OCI-LY7 (cell line): ENCODE measurements around the gene NME2. TPM values are rescaled to one million over a fixed set of nuclear protein-coding genes. Genes with fewer than 3 reads are reported as not detected.
A peak's percentile ranks its signal among the peaks of the same experiment; 100 is the strongest.

Source experiments
- BruUV-seq: library from RNA; stranded (reverse); fragments of 400-500 nt; replicated peaks from 2 replicates; lab custom pipeline; 2021; lab: Mats Ljungman, UMichigan
- CTCF ChIA-PET: fragments of 300-600 bp; sonication (Branson Sonifier 250); formaldehyde crosslinking; loops from one replicate; lab custom pipeline; 2022; ENCODE audit warnings: antibody characterized with exemption; ENCODE audit not compliant: unreplicated experiment; lab: Charles Lee
- POLR2A ChIA-PET: fragments of 300-600 bp; sonication (Branson Sonifier 250); formaldehyde crosslinking; loops from one replicate; lab custom pipeline; 2022; ENCODE audit warnings: antibody characterized with exemption; lab: Charles Lee
- DNase-seq: peaks from one replicate; pipeline ENCODE4 v3.0.0-alpha.2; 2015; ENCODE audit warnings: low spot score
- H2AFZ ChIP-seq: fragments of 200-600 bp; sonication (generic), shearing (Covaris generic); 2 replicates; pipeline ENCODE4 v1.6.1; 2014; ENCODE audit warnings: mild to moderate bottlenecking, antibody characterized with exemption, low read length, moderate library complexity
- H3K27ac ChIP-seq: fragments of 200-600 bp; sonication (generic); 2 replicates; pipeline ENCODE4 v1.5.1; 2014; ENCODE audit warnings: mixed run types, low read depth, mild to moderate bottlenecking, moderate library complexity, low read length, inconsistent platforms; ENCODE audit not compliant: poor library complexity, severe bottlenecking
- H3K36me3 ChIP-seq: fragments of 200-600 bp; sonication (generic); 2 replicates; pipeline ENCODE4 v1.6.1; 2014; ENCODE audit warnings: mild to moderate bottlenecking, antibody characterized with exemption, low read length, moderate library complexity, mixed read lengths; ENCODE audit not compliant: insufficient read depth
- H3K4me1 ChIP-seq: fragments of 200-600 bp; sonication (generic); 2 replicates; pipeline ENCODE4 v1.5.1; 2014; ENCODE audit warnings: mild to moderate bottlenecking, low read length; ENCODE audit not compliant: insufficient read depth, poor library complexity, severe bottlenecking
- H3K4me2 ChIP-seq: fragments of 200-600 bp; sonication (generic); 2 replicates; pipeline ENCODE4 v1.6.1; 2014; ENCODE audit warnings: mild to moderate bottlenecking, low read length
- H3K4me3 ChIP-seq: fragments of 200-600 bp; sonication (generic); 2 replicates; pipeline ENCODE4 v1.5.1; 2014; ENCODE audit warnings: mild to moderate bottlenecking, low read depth, low read length; ENCODE audit not compliant: poor library complexity, severe bottlenecking
- H3K79me2 ChIP-seq: fragments of 200-600 bp; sonication (generic); 2 replicates; pipeline ENCODE4 v1.6.1; 2016; ENCODE audit warnings: low read depth, mild to moderate bottlenecking, low read length, moderate library complexity, mixed read lengths; ENCODE audit not compliant: insufficient read depth
- H3K9me2 ChIP-seq: fragments of 200-600 bp; sonication (generic); 2 replicates; pipeline ENCODE4 v1.6.1; 2016; ENCODE audit warnings: mild to moderate bottlenecking, low read length, mixed read lengths; ENCODE audit not compliant: insufficient read depth
- H3K9me3 ChIP-seq: fragments of 200-600 bp; sonication (generic); 2 replicates; pipeline ENCODE4 v1.6.1; 2014; ENCODE audit warnings: mild to moderate bottlenecking, mixed run types, low read length, mixed read lengths
- H4K20me1 ChIP-seq: fragments of 200-600 bp; sonication (generic); 2 replicates; pipeline ENCODE4 v1.6.1; 2014; ENCODE audit warnings: mild to moderate bottlenecking, antibody characterized with exemption, low read length, moderate library complexity, mixed read lengths; ENCODE audit not compliant: insufficient read depth
- EZH2phosphoT487 ChIP-seq: fragments of 200-600 bp; sonication (generic); IDR thresholded peaks from 2 replicates; pipeline ENCODE4 v1.6.1; 2018; ENCODE audit warnings: low read depth, borderline replicate concordance, mild to moderate bottlenecking, mixed run types, antibody characterized with exemption, low read length, moderate library complexity, mixed read lengths
- intact Hi-C: fragments of 100-400 bp; cut with micrococcal nuclease; formaldehyde crosslinking; loops from one replicate; pipeline ENCODE4 v1.10.0; 2022; ENCODE audit not compliant: unreplicated experiment
- total RNA-seq, 2 experiments: library from RNA; depleted of rRNA in 1 of 2; stranded (reverse); fragments of >200 nt in 1 of 2; shearing (Covaris generic) in 1 of 2; gene quantifications; 2 replicates each; pipeline ENCODE4 v1.2.3, GENCODE V29; 2014 to 2022
- TF ChIP-seq, protein P1 (sequence below): fragments of 200-600 bp; sonication (generic); conservative IDR thresholded peaks from 2 replicates; pipeline ENCODE4 v1.5.1; 2014; ENCODE audit warnings: mild to moderate bottlenecking, antibody characterized with exemption, low read length, moderate library complexity, mixed read lengths

NME2 gene
- total RNA-seq, 2 experiments from 2014 or later: 369 to 582 TPM

DNA sequence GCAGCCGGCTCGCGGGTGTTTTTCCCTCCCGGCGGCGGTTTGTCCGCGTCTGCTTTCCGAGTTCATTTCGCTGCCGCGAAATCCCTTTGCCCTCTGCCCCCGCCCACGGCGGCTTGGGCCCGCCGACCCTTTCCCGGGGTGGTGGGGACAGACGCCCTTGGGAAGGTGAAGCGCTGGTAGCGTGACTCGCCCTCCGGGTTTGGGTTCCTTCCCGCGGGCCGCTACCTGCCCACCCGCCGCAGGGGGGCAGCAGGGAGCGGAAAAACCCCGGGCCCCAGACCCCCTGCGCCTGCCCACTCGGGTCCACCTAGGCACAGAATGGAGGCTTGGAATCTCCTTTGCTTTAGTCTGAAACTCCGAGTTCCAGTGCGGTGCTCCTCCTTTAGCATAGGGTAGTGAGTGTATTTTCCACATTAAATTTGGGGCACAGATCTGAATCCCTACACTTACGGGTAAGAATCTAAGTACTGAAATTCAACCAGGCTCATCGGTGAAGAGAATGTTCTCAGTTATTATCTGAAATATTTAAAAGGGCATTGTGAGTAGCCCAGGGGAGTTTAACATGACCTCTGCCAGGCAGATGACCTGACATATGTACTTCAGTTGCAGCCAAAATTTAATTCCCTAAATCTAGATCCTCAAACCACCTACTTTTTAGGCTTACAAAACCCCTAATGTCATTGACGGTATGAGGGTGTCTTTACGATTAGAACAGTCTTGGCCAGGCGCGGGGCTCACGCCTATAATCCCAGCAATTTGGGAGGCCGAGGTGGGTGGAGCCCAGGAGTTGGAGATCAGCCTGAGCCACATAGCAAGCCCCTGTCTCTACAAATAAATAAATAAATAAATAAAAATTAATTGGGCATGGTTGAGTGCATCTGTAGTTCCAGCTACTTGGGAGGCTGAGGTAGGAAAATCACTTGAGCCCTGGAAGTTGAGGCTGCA, 1.0 kb downstream of the NME2 start:
- TF ChIP-seq, protein P1, sequence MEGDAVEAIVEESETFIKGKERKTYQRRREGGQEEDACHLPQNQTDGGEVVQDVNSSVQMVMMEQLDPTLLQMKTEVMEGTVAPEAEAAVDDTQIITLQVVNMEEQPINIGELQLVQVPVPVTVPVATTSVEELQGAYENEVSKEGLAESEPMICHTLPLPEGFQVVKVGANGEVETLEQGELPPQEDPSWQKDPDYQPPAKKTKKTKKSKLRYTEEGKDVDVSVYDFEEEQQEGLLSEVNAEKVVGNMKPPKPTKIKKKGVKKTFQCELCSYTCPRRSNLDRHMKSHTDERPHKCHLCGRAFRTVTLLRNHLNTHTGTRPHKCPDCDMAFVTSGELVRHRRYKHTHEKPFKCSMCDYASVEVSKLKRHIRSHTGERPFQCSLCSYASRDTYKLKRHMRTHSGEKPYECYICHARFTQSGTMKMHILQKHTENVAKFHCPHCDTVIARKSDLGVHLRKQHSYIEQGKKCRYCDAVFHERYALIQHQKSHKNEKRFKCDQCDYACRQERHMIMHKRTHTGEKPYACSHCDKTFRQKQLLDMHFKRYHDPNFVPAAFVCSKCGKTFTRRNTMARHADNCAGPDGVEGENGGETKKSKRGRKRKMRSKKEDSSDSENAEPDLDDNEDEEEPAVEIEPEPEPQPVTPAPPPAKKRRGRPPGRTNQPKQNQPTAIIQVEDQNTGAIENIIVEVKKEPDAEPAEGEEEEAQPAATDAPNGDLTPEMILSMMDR: peak; percentile 91
- no peak for TF ChIP-seq EZH2phosphoT487
- Histone ChIP-seq H3K27ac (peak overlapping the region; percentile 71), H2AFZ (peak overlapping the region; percentile 61), H3K79me2 (peaks cover 19% of the 10 kb centered on the region), H3K4me3 (peak overlapping the region; percentile 83), H4K20me1 (0 out of 2 replicates have a peak, but pooled peaks cover 4% of the 10 kb centered on the region), H3K4me1 (peaks cover 22% of the 10 kb centered on the region), H3K4me2 (peak overlapping the region; percentile 71), H3K9me2 (no peaks in the 10 kb centered on the region), H3K9me3 (no peaks in the 10 kb centered on the region), H3K36me3 (peaks cover 68% of the 10 kb centered on the region)
- CTCF ChIA-PET: interaction anchor here (0.6 kb wide), 1 partner anchor 62 kb away, joined by 3 read pairs; no protein-coding TSS in a partner anchor
- intact Hi-C loops: loop anchor here (2.0 kb wide), 1 partner anchor 94 kb away; the partner anchor contains the start of genes MBTD1 and UTP18
- DNase-seq: peak; percentile 78
- TSS peak; percentile 69 for BruUV-seq
- POLR2A ChIA-PET: no interaction called here

DNA sequence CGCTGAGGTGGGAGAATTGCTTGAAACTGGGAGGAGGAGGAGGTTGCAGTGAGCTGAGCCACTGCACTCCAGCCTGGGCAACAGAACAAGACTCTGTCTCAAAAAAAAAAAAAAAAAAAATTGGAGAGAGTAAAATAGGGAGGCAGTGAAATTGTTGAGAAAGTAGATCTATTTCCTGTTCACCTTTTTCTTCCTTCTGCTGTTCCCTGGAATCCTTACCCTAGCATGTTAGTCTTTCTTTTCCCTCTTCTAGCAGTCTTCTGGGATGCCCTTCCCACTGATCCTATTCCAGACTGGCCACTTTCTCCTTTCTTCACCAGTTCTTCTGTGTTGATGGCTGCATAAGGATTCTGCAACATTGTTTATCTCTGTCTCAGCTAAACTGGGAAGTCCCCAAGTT, 3.1 kb downstream of the NME2 start:
- Histone ChIP-seq H3K9me2 (no peaks in the 10 kb centered on the region), H3K4me3 (no peak overlapping the region), H3K79me2 (peaks cover 19% of the 10 kb centered on the region), H3K9me3 (no peaks in the 10 kb centered on the region), H4K20me1 (0 out of 2 replicates have a peak, but pooled peaks cover 4% of the 10 kb centered on the region), H2AFZ (no peak overlapping the region), H3K4me2 (no peak overlapping the region), H3K27ac (no peak overlapping the region), H3K4me1 (peaks cover 22% of the 10 kb centered on the region), H3K36me3 (peaks cover 72% of the 10 kb centered on the region)
- TF ChIP-seq, protein P1: no peak
- TF ChIP-seq EZH2phosphoT487: no peak
- intact Hi-C loops: no loop called here
- ChIA-PET CTCF (no interaction called here), POLR2A (interaction anchor here (0.6 kb wide), 1 partner anchor 59 kb away, joined by 3 read pairs; no protein-coding TSS in a partner anchor)
- no peak for DNase-seq
- BruUV-seq: no TSS peak
